Stimulated activated CD4-positive, alpha-beta T cell treated with anti-CD3 and anti-CD28 coated beads, Interleukin-15, amount 100 ng/mL, for 24 hours (primary cell): ENCODE data around the gene ANKRD30A.
"Not testable (repeated sequence)": the region's sequence is repeated elsewhere in the genome, so short reads cannot be mapped to it uniquely, and the experiment has no call there.

Experiments
- DNase-seq: peaks from one replicate; pipeline ENCODE4 v3.0.0-alpha.2; 2020

The ANKRD30A gene

DNA sequence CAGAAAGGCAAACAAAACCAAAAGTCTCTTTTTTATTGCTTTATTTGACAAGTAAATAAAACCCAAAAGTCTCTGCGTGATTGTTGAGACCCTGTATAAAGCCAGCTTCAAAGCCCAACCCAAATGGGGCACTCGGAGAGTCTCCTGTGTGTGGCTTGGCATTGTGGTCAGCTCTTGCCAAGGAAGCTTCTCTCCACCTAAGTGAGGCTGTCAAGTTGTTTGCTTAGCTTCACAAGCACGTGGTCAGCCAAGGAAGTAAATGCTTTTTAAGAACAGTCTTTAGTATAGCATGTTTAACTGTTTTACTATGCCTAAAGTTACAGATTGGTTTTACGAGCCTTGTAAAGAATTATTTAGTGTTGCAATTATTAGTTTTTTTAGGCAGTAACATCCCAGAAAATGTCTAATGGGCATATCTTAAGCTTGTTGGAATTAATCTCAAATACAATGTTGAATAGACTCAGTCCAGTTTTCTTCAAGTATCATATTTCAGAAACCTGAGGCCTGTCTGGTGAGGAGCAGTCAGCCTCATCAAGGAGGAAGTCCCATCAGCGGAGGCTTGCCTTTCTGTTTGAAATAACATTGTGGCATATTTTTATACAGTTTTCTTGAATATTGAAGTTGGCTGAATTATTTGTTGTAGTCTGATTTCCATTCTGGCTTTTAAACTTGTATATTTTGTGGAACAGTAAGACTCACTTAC is 144.3 kb downstream of the ANKRD30A start:
- DNase-seq, result no peak

DNA sequence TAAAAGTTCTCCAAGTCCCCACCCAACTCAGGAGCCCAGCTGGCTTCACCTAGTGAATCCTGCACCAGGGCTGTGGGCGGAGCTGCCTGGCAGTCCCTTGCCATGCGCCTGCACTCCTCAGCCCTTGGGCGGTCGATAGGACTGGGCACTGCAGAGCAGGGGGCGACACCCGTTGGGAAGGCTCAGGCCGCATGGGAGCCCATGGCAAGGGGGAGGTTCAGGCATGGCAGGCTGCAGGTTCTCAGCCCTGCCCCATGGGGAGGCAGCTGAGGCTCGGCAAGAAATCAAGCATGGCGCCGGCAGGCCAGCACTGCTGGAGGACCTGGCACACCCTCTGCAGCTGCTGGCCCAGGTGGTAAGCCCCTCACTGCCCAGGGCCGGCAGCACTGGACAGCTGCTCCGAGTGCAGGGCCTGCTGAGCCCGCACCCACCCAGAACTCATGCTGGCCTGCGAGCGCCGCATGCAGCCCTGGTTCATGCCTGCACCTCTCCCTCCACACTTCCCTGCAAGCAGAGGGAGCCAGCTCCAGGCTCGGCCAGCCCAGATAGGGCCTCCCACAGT is 149.9 kb downstream of the ANKRD30A start:
- DNase-seq, result no peak

DNA sequence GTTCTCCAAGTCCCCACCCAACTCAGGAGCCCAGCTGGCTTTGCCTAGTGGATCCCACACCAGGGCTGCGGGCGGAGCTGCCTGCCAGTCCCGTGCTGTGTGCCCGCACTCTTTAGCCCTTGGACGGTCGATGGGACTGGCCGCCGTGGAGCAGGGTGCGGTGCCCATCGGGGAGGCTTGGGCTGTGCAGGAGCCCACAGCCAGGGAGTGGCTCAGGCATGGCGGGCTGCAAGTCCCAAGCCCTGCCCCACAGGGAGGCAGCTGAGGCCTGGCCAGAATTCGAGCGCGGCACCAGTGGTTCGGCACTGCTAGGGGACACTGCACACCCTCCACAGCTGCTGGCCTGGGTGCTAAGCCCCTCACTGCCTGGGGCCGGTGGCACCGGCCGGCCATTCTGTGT is 159.7 kb downstream of the ANKRD30A start:
- DNase-seq, result no peak

DNA sequence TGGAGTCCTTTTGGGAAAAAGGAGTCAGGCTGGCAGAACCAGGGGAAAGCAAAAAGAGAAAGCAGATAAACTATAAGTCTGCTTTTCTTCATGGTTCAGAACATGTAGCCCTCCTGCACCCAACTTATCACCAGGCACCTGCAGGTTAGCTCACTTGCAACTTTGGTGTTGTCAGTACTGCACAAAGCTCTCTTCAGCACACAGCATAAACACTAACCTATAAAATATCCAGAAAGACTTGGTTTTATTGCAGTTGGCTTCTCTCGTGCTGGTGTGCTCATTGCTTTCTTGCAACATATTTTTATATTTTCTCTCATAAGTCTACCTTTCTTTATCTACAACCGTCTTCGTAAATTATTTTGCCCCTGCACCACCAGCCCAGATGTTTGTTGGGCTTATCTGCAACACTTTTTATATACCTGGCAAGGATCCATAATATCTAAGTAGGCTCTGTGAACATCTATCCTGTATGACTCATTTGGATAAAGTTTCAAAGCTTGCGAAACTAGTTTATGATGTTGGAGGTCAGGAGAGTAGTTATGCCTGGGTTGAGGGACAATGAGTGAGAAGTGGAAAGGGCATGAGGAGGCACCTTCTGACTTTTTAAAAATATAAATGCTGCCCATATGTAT is 164.6 kb downstream of the ANKRD30A start:
- DNase-seq, result no peak

DNA sequence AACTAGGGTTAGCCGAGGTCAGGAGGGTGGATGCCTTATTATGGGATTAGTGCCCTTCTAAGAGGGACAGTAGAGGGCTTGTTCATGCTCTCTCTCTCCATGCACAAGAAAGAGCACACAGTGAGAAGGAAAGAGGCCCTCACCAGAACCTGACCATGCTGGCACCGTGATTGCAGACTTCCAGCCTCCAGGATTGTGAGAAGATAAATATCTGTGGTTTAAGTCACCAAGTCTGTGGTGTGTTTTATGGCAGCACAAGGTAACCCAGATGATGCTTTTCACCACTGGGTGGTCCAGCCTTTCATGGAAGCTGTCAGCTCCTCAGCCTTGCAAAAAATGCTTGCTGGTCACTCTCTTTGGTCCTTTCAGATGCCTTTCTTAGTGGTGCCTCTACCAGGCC is 175.9 kb downstream of the ANKRD30A start:
- DNase-seq, result no peak

DNA sequence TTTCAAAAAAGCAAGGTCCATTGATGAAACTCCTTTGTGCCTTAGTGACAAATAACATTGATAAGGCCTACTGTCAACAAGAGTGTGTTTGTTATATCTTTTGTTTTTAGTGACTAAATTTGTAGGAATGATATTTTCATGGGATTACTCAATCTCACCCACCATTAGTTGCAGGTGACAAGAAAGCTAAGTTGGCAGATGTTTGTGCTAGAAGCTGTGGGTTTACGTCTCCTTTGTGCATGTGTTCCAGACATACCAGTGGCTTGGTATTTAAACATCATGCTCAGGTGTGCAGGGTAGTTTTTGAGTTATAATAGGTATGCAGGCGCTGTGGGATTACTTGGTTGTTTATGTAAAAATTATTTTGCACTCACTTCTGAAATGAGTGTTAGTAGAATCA is 178.6 kb downstream of the ANKRD30A start:
- no peak for DNase-seq

DNA sequence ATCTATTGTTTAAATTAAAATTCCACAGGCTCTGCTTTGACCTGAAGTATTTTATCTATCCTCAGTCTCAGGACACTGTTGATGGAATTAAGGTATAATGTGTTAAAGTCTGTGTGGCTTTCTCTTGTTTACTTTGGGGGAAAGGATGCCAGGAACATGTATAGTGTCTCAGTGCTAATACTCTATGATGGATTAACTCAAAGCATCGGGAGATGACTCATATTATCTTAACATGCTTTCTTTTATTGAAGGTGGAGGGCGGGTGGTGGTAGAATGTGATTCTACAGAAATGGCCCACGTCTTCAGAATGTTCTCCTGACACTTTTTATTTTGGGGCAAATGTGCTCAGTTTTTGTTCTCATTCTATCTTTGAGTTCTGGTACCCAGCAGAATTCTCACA is 189.0 kb downstream of the ANKRD30A start:
- no peak for DNase-seq

DNA sequence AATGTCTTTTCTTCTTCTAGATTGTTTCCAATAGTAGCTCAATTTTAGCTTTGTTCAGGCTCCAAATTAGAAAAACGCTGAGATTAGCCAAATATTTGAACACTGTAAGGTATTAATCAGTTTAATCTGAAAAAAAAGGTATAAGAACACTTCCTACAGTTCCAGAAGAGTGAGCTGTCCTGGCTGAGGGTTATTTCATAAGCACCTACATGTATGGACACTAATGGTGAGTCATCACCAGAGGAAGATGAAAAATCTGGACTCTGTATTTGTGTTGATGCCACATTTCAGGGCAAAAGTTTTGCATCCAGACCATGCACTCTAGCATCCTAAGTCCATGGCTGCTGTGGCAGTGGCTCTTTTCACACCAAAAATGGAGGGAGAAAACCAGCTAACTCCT is 189.5 kb downstream of the ANKRD30A start:
- DNase-seq, result no peak

DNA sequence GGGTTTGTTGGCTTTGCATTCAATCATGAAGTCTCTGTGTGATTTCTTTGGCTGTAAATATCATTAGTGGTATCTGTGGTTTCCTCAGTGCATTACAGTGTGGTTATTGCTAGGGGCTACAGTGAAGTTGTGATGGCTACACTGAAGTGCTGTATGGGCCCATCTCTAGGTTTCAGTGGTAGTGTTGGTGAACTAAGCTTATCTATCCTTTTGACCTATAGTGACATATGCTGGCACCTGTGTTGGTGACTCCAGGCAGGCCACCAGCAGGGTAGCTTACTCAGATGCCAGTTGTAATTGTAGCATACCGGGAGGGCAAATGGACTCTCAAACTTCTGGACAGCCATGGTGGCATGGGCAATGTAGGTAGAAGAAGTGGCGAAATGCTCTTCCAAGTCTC is 219.0 kb downstream of the ANKRD30A start:
- no peak for DNase-seq

DNA sequence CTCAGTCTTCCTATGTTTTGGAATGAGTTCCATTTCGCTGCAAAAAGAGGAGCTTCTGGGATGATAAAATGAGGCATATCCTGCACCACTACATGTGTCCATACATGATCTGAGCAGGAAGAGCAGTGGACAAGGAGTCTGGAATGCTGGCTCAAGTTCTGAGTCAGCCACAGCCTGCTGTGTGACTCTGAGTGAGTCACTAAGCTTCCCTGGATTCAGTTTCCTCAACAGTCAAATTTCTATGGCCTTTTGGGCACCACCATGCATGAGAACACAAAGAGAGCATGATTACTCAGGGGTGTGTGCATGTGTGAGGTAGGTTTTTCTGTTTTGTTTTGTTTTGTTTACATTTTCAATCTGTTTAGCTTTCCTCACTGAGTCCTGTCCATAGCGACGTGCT is 254.6 kb downstream of the ANKRD30A start:
- DNase-seq, result no peak

DNA sequence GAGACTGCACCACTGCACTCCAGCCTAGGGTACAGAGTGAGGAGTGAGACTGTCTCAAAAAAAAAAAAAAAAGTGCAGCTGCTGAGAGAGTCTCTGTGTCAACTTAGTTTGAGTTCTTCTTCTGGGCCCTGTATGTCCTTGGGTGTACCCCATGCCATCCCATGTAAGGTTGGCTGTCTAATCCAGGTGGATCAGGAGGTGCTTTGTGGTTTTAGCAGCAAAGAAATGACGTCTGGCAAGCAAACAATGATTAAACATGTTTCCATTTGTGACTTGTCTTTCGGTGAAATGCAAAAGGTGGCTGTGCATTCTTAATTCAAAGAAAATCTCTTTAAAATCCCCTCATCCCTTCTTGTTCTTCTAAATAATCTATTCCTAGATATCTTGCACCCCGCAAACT is 255.9 kb downstream of the ANKRD30A start:
- DNase-seq, result no peak

DNA sequence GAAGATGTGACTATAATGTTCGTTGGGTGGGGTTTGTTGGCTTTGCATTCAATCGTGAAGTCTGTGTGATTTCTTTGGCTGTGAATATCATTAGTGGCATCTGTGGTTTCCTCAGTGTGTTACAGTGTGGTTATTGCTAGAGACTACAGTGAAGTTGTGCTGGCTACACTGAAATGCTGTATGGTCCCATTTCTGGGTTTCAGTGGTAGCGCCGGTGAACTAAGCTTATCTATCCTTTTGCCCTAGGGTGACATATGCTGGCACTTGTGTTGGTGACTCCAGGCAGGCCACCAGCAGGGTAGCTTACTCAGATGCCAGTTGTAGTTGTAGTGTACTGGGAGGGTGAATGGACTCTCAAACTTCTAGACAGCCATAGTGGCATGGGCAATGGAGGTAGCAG is 259.5 kb downstream of the ANKRD30A start:
- no peak for DNase-seq

DNA sequence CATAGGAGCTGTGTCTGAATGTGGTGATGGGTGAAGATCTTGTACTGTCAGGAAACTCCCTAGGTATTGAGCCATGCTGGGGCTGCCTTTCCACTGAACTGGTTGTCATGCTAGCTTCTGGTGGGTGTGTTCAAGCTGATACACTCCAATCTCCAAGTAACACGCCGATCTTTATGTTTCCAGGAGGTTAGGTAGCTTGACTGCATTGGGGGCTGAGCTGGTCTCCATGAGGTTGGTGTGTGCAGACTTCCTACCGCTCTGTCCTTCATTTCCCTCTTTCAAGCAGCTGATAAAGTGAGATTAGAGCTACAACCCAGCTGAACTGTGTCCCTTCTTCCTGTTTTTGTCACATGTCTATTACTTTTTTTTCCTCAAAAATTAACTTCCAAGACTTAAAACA is 265.5 kb downstream of the ANKRD30A start:
- DNase-seq, result no peak

DNA sequence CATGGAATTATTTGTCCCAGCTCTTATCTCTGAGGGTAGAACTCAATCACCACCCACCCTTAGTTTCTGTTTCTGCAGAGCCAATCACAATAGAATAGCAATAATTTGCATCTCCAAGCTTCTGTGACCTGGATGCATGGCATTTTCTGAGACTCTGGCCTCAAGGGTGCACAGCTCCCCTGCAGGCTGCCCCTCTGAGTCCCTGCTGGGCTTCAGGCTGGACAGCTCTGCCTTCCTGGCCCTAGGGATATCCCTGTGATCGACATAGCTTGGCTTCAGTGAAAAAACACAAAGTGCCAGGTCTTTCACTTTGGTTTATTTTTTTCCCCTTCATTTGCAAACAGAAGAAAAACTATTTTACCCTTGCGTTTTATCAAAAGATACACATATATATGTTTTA is 275.4 kb downstream of the ANKRD30A start:
- not testable (repeated sequence) for DNase-seq

DNA sequence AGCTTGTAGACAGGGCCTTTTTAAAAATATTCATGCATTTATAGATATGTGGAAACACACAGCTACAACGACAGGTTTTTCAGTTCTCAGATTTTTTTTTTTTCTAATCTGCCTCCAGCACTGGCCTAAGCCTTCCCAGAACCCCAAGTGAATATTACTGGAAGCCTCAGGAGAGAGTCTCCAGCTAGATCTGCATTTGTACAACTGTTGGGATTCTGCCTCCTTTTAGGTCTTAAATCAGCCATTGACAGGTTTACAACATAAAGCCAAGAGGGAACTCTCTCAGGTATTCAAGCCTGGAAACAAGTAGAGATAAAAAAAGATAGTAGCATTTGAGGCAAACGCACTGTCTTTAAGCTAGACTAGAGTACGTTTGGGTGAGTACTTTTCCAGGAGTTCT is 275.8 kb downstream of the ANKRD30A start:
- no peak for DNase-seq

DNA sequence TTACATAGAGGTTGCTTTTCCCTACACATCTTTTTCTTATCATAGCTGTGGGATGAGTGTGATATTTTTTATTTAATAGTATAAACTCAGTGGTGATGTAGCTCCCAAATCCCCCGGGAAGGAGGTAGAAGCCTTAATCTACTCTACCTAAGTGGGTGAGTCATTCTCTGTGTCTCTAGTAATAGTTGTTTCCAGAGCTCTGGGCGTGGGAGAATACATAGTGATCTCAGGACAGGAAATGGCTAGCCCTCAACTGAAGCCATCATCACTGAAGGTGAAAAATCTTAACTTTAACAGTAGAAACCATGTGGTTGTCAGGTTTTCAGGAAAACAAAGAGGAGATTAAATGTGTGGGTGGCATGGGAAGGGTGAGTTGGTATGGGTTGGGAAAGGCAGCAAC is 278.4 kb downstream of the ANKRD30A start:
- DNase-seq, result no peak
